Esophagus squamous epithelium (tissue), 4 donors: Measurements from ENCODE around the gene ILKAP.

Experiments
- CTCF ChIP-seq, 6 experiments: fragments of 450-650 bp in 4 of 6; fragments of 200-600 bp in 2 of 6; sonication (generic) in 2 of 6; IDR thresholded peaks; one replicate each; pipeline ENCODE4 v1.5.1; 2016 to 2019; ENCODE audit warnings: antibody characterized with exemption in 6 of 6, mild to moderate bottlenecking in 4 of 6, moderate library complexity in 4 of 6
- POLR2A ChIP-seq, 4 donors: fragments of 450-650 bp; IDR thresholded peaks; one replicate each; pipeline ENCODE4 v1.6.1; 2017; ENCODE audit warnings: antibody characterized with exemption in 4 of 4, mild to moderate bottlenecking in 4 of 4, moderate library complexity in 3 of 4

- no peak for TF ChIP-seq CTCF (IDR thresholded peaks at IDR 0.05)
- TF ChIP-seq POLR2A (IDR thresholded peaks at IDR 0.05): no peak
Measured at GRCh38 chr2:238166391-238167343, 36.8 kb downstream of the ILKAP start.
